Measurements from ENCODE around the gene PDHX. TPM values are rescaled to one million over a fixed set of nuclear protein-coding genes. Genes with fewer than 3 reads are reported as not detected.

Gene PDHX
- total and polyA plus RNA-seq, 2 of the 4 experiments (the other 2 are of a cell fraction) = 19.8 to 26.7 TPM

GRCh38 chr11:34964610-34965331 lies 48.4 kb downstream of the PDHX start:
- Histone ChIP-seq H4K20me1 (ENCODE audit: insufficient read depth, low read length) (no peaks in the 10 kb centered on the region), H3K9ac (ENCODE audit: low read depth, low read length) (no peak overlapping the region), H3K14ac (replicated peaks; ENCODE audit: low read depth, low read length) (no peak overlapping the region), H3K23ac (ENCODE audit: low read depth, low read length) (peak overlapping the region; percentile 70; the same call in 1 of the 2 replicates), H3K18ac (ENCODE audit: low read depth, low read length) (no peak overlapping the region), H2BK120ac (ENCODE audit: low read depth, low read length) (no peak overlapping the region), H3K4me1 (ENCODE audit: control insufficient read depth, insufficient read depth, low read length) (no peaks in the 10 kb centered on the region), H3K4me3 (ENCODE audit: insufficient read depth, low read depth, low read length) (no peak overlapping the region), H3K27ac (ENCODE audit: insufficient read depth, low read length) (no peak overlapping the region), H2AFZ (replicated peaks; ENCODE audit: low read length, poor library complexity) (no peak overlapping the region), H3K36me3 (ENCODE audit: control insufficient read depth, insufficient read depth, low read length) (peaks cover 20% of the 10 kb centered on the region), H2BK20ac (ENCODE audit: low read depth, low read length) (no peak overlapping the region), H3K79me1 (ENCODE audit: low read depth in 1 of 2, low read length in 2 of 2) (peaks cover 7 to 18% of the 10 kb centered on the region in 2 experiments; a peak in 3 of 4 replicates), H2AK5ac (ENCODE audit: low read depth, low read length) (peak overlapping the region; percentile 35; the same call in 1 of the 2 replicates), H3K4me2 (ENCODE audit: low read depth, low read length) (no peak overlapping the region), H4K91ac (ENCODE audit: insufficient read depth, low read depth, low read length) (no peak overlapping the region), H3K9me3 (ENCODE audit: control insufficient read depth, insufficient read depth, low read length) (no peaks in the 10 kb centered on the region), H3K56ac (ENCODE audit: extremely low read depth, insufficient read depth, low read length) (no peak overlapping the region), H4K8ac (ENCODE audit: low read depth in 2 of 2, low read length in 2 of 2) (no peak overlapping the region; a peak in 1 of 4 replicates), H3K27me3 (ENCODE audit: control insufficient read depth, insufficient read depth, low read length) (no peaks in the 10 kb centered on the region), H2BK5ac (ENCODE audit: low read depth, low read length, poor library complexity, severe bottlenecking) (no peak overlapping the region), H3K4ac (ENCODE audit: low read depth, low read length) (no peak overlapping the region; the same call in 1 of the 2 replicates), H2BK15ac (ENCODE audit: low read depth, low read length) (no peak overlapping the region), H2AK9ac (replicated peaks; ENCODE audit: low read depth, low read length, poor library complexity) (no peak overlapping the region), H4K5ac (ENCODE audit: low read depth, low read length) (no peak overlapping the region), H3K9me1 (ENCODE audit: insufficient read depth, low read length) (peaks cover 5% of the 10 kb centered on the region; the same call in 1 of the 2 replicates)
- intact Hi-C loops (cut with micrococcal nuclease) (no loop called here), in situ Hi-C loops (cut with MboI; ENCODE audit: low sequenced_read_pairs) (no loop called here), dilution Hi-C loops (cut with HindIII; ENCODE audit: low sequenced_read_pairs, unreplicated experiment) (no loop called here)
- WGBS, 2 experiments (ENCODE audit: extremely low coverage in 2 of 2, insufficient read length in 1 of 2) = 80% methylated on average over 1 of the region's 3 CpGs; no CpG with 5 or more reads in 1 of the 2 experiments
- ChIA-PET POLR2A (ENCODE audit: unreplicated experiment) (no interaction called here), CTCF (interaction anchor here (0.5 to 0.8 kb wide), 2 partner anchors 31 to 1019 kb away, joined by 3 read pairs; no protein-coding TSS in a partner anchor)
- BruUV-seq (replicated peaks) = no TSS peak
- no peak for TF ChIP-seq FOS (IDR thresholded peaks at IDR 0.05; ENCODE audit: low read depth, low read length)
- DNase-seq (no peak), ATAC-seq (ENCODE audit: low read depth) (no peak)
